Immature natural killer cell (primary cell): ENCODE measurements around the gene ASB16. TPM values are rescaled to one million over a fixed set of nuclear protein-coding genes. Genes with fewer than 3 reads are reported as not detected.
A peak's percentile ranks its signal among the peaks of the same experiment; 100 is the strongest.
"Not testable (repeated sequence)": the region's sequence is repeated elsewhere in the genome, so short reads cannot be mapped to it uniquely, and the experiment has no call there.

ENCODE experiments used
- DNase-seq, 3 donors: peaks; one replicate each; pipeline ENCODE4 v3.0.0; 2022; ENCODE audit warnings: mixed read lengths in 1 of 3
- H3K27ac Mint-ChIP-seq, 6 donors: one replicate each; pipeline ENCODE4 v1.8.0; 2020; ENCODE audit warnings: mixed read lengths in 6 of 6, mild to moderate bottlenecking in 5 of 6, inconsistent platforms in 4 of 6, moderate library complexity in 3 of 6
- H3K27me3 Mint-ChIP-seq, 3 donors: one replicate each; pipeline ENCODE4 v1.8.0; 2020 to 2021; ENCODE audit warnings: low read depth in 3 of 3, mild to moderate bottlenecking in 3 of 3, mixed read lengths in 3 of 3, moderate library complexity in 3 of 3, inconsistent platforms in 1 of 3
- H3K36me3 Mint-ChIP-seq, 3 donors: one replicate each; pipeline ENCODE4 v1.8.0; 2020; ENCODE audit warnings: mixed read lengths in 3 of 3, inconsistent platforms in 2 of 3, mild to moderate bottlenecking in 2 of 3
- H3K4me1 Mint-ChIP-seq, 2 donors: one replicate each; pipeline ENCODE4 v1.8.0; 2020; ENCODE audit warnings: inconsistent platforms in 2 of 2, mild to moderate bottlenecking in 2 of 2, mixed read lengths in 2 of 2, moderate library complexity in 1 of 2
- H3K4me3 Mint-ChIP-seq, 5 donors: one replicate each; pipeline ENCODE4 v1.8.0; 2020; ENCODE audit warnings: mild to moderate bottlenecking in 5 of 5, mixed read lengths in 5 of 5, inconsistent platforms in 3 of 5, moderate library complexity in 3 of 5
- H3K9me3 Mint-ChIP-seq, 6 donors: one replicate each; pipeline ENCODE4 v1.8.0; 2020; ENCODE audit warnings: mild to moderate bottlenecking in 6 of 6, mixed read lengths in 6 of 6, inconsistent platforms in 4 of 6, moderate library complexity in 3 of 6
- polyA plus RNA-seq, 3 donors: library from polyadenylated mRNA; unstranded; fragments of 300-500 nt; fragmentation: Illumina TruSeq; gene quantifications; one replicate each; pipeline ENCODE4 v1.2.3, GENCODE V29; 2021

The ASB16 gene
- polyA plus RNA-seq, 3 donors from 2014 or later = 0.27 TPM; not detected in 2

- H3K27me3 Mint-ChIP-seq = peaks cover 0 to 4% (median 3%) of the 10 kb centered on the region in 3 donors
These were observed 35.5 kb upstream of the ASB16 start for GRCh38 chr17:44134752-44135568.

GRCh38 chr17:44137891-44138709, 32.4 kb upstream of the ASB16 start:
- Mint-ChIP-seq H3K27me3 (peaks cover 4 to 15% (median 8%) of the 10 kb centered on the region in 3 donors), H3K9me3 (no peaks in the 10 kb centered on the region), H3K4me1 (peaks cover 13 to 15% of the 10 kb centered on the region in 2 donors), H3K4me3 (no peak overlapping the region), H3K36me3 (no peaks in the 10 kb centered on the region), H3K27ac (no peak overlapping the region)
- DNase-seq = no peak

More at GRCh38 chr17:44134752-44135568, 35.5 kb upstream of the ASB16 start:
- Mint-ChIP-seq H3K4me3 (no peak overlapping the region), H3K4me1 (peaks cover 0 to 2% of the 10 kb centered on the region in 2 donors), H3K27ac (no peak overlapping the region), H3K9me3 (no peaks in the 10 kb centered on the region), H3K36me3 (no peaks in the 10 kb centered on the region)
- no peak for DNase-seq

GRCh38 chr17:44143921-44144320, 26.6 kb upstream of the ASB16 start:
- H3K4me1 Mint-ChIP-seq = peaks cover 13% of the 10 kb centered on the region in 2 donors
- H3K4me3 Mint-ChIP-seq = peak overlapping the region in 2 of 5 donors; percentile 30 to 35
- H3K27ac Mint-ChIP-seq, DNase-seq, H3K9me3 Mint-ChIP-seq, H3K36me3 Mint-ChIP-seq: not testable (repeated sequence)
- peaks cover 4 to 15% (median 7%) of the 10 kb centered on the region in 3 donors for H3K27me3 Mint-ChIP-seq

GRCh38 chr17:44144966-44145739, 25.4 kb upstream of the ASB16 start:
- Mint-ChIP-seq H3K27ac (no peak overlapping the region), H3K36me3 (no peaks in the 10 kb centered on the region), H3K9me3 (no peaks in the 10 kb centered on the region), H3K4me3 (no peak overlapping the region), H3K4me1 (peaks cover 13% of the 10 kb centered on the region in 2 donors), H3K27me3 (peaks cover 4 to 15% (median 7%) of the 10 kb centered on the region in 3 donors)
- DNase-seq = no peak

- H3K4me1 Mint-ChIP-seq = peaks cover 7 to 8% of the 10 kb centered on the region in 2 donors
- no peaks in the 10 kb centered on the region for H3K36me3 Mint-ChIP-seq
- H3K9me3 Mint-ChIP-seq = no peaks in the 10 kb centered on the region
- H3K27ac Mint-ChIP-seq = peak overlapping the region in 1 of 6 donors; percentile 20
- H3K27me3 Mint-ChIP-seq = peaks cover 2 to 10% (median 4%) of the 10 kb centered on the region in 3 donors
- no peak overlapping the region for H3K4me3 Mint-ChIP-seq
- DNase-seq = no peak
These were observed 23.8 kb upstream of the ASB16 start for GRCh38 chr17:44146375-44147346.

- Mint-ChIP-seq H3K9me3 (no peaks in the 10 kb centered on the region), H3K4me3 (no peak overlapping the region), H3K36me3 (no peaks in the 10 kb centered on the region), H3K27me3 (peaks cover 0 to 4% (median 2%) of the 10 kb centered on the region in 3 donors), H3K4me1 (no peaks in the 10 kb centered on the region), H3K27ac (no peak overlapping the region)
- DNase-seq = no peak
These were observed 22.7 kb upstream of the ASB16 start for GRCh38 chr17:44147812-44148211.

- H3K4me3 Mint-ChIP-seq, H3K36me3 Mint-ChIP-seq, H3K27ac Mint-ChIP-seq, DNase-seq, H3K9me3 Mint-ChIP-seq, H3K27me3 Mint-ChIP-seq, H3K4me1 Mint-ChIP-seq: not testable (repeated sequence)
These were observed 21.4 kb upstream of the ASB16 start for GRCh38 chr17:44149066-44149465.

GRCh38 chr17:44149750-44150329, 20.7 kb upstream of the ASB16 start:
- H3K36me3 Mint-ChIP-seq = no peaks in the 10 kb centered on the region
- H3K4me1 Mint-ChIP-seq = no peaks in the 10 kb centered on the region
- peak overlapping the region in 1 of 6 donors; percentile 79 for H3K27ac Mint-ChIP-seq
- H3K27me3 Mint-ChIP-seq = peaks cover 0 to 2% (median under 1%) of the 10 kb centered on the region in 3 donors
- no peak overlapping the region for H3K4me3 Mint-ChIP-seq
- no peak for DNase-seq
- H3K9me3 Mint-ChIP-seq = no peaks in the 10 kb centered on the region

- Mint-ChIP-seq H3K4me1 (no peaks in the 10 kb centered on the region), H3K36me3 (no peaks in the 10 kb centered on the region), H3K9me3 (no peaks in the 10 kb centered on the region), H3K27me3 (peaks cover 0 to 2% (median 0%) of the 10 kb centered on the region in 3 donors), H3K27ac (no peak overlapping the region), H3K4me3 (no peak overlapping the region)
- DNase-seq = no peak
These were observed 17.6 kb upstream of the ASB16 start for GRCh38 chr17:44152875-44153274.

GRCh38 chr17:44155488-44155887, 15.0 kb upstream of the ASB16 start:
- Mint-ChIP-seq H3K27ac (peak overlapping the region in 1 of 6 donors; percentile 30), H3K4me3 (no peak overlapping the region), H3K27me3 (peaks cover 0 to 2% (median 0%) of the 10 kb centered on the region in 3 donors), H3K9me3 (no peaks in the 10 kb centered on the region), H3K36me3 (no peaks in the 10 kb centered on the region), H3K4me1 (no peaks in the 10 kb centered on the region)
- no peak for DNase-seq

- H3K4me3 Mint-ChIP-seq = no peak overlapping the region
- H3K27ac Mint-ChIP-seq = no peak overlapping the region
- no peak for DNase-seq
- no peaks in the 10 kb centered on the region for H3K36me3 Mint-ChIP-seq
- no peaks in the 10 kb centered on the region for H3K9me3 Mint-ChIP-seq
- H3K4me1 Mint-ChIP-seq = no peaks in the 10 kb centered on the region
- H3K27me3 Mint-ChIP-seq = no peaks in the 10 kb centered on the region
These were observed 10.8 kb upstream of the ASB16 start for GRCh38 chr17:44159519-44160210.

GRCh38 chr17:44164476-44164875, 6.0 kb upstream of the ASB16 start:
- no peak for DNase-seq
- H3K4me1 Mint-ChIP-seq = peaks cover 3 to 10% of the 10 kb centered on the region in 2 donors
- no peak overlapping the region for H3K27ac Mint-ChIP-seq

More at GRCh38 chr17:44164476-44164875, 6.0 kb upstream of the ASB16 start:
- no peaks in the 10 kb centered on the region for H3K9me3 Mint-ChIP-seq
- peaks cover 0 to 4% (median 2%) of the 10 kb centered on the region in 3 donors for H3K27me3 Mint-ChIP-seq
- H3K4me3 Mint-ChIP-seq = no peak overlapping the region
- H3K36me3 Mint-ChIP-seq = no peaks in the 10 kb centered on the region
